ENCODE data around the gene RGSL1.

- no peak for TF ChIP-seq CTCF (conservative IDR thresholded peaks at IDR 0.05; ENCODE audit: low read length)
- TF ChIP-seq EZH2phosphoT487 (IDR thresholded peaks at IDR 0.05; ENCODE audit: borderline replicate concordance, low read depth, low read length), result no peak
Measured at GRCh38 chr1:182608845-182609610, 159.1 kb downstream of the RGSL1 start.

Measured in OCI-LY7 (cell line).